ENCODE measurements around the gene RELN. TPM values are rescaled to one million over a fixed set of nuclear protein-coding genes. Genes with fewer than 3 reads are reported as not detected.

Gene RELN
- polyA plus RNA-seq, 1 donor (not counting 4 experiments of a cell fraction or from before 2014, with no cell fraction given), result not detected

DNA sequence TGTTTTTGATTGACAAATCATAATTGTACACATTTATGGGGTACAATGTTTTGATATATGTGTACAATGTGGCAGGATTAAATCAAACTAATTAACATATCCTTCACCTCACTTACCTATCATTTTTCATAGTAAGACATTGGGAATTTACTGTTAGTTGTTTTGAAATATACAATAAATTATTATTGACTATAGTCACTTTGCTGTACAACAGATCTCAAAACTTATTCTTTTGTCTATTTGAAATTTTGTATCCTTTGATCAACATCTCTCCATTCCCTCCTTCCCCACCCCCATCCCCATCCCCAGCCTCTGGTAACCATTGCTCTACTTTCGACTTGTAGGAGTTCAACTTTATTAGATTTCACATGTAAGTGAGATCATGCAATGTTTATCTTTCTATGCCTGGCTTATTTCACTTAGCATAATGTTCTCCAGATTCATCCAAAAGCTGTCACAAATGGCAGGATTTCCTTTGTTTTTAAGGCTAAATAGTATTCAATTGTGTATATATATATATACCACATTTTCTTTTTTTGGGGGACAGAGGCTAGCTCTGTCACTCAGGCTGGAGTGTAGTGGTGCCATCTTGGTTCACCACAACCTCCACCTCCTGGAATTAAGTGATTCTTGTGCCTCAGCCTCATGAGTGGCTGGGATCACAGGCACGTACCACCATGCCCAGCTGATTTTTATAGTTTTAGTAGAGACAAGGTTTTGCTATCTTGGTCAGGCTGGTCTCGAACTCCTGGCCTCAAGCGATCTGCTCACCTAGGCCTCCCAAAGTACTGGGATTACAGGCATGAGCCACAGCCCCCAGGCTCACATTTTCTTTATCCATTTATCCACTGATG, 520.1 kb downstream of the RELN start:
- H3K4me1 ChIP-seq (ENCODE audit: control insufficient read depth, extremely low read depth, insufficient read depth, low read length), result no peaks in the 10 kb centered on the region
- no peak overlapping the region for H2AFZ ChIP-seq (ENCODE audit: control insufficient read depth, low read length)
- no peaks in the 10 kb centered on the region for H3K9me1 ChIP-seq (ENCODE audit: control insufficient read depth, extremely low read depth, insufficient read depth, low read length)
- FAIRE-seq (no peak), DNase-seq (ENCODE audit: low read depth, low spot score) (no peak)
- no peaks in the 10 kb centered on the region for H3K36me3 ChIP-seq (ENCODE audit: control insufficient read depth in 2 of 2, extremely low read depth in 1 of 2, insufficient read depth in 2 of 2, low read length in 2 of 2)
- H3K27ac ChIP-seq (ENCODE audit: control insufficient read depth, insufficient read depth, low read length), result no peak overlapping the region
- no peak overlapping the region for H3K4me3 ChIP-seq (ENCODE audit: control insufficient read depth in 2 of 3, extremely low read depth in 1 of 3, insufficient read depth in 2 of 3, low read depth in 1 of 3, low read length in 3 of 3)
- no peaks in the 10 kb centered on the region for H3K9me3 ChIP-seq (ENCODE audit: control insufficient read depth, low read depth, low read length)
- dilution Hi-C loops (cut with MboI; ENCODE audit: extremely low pct_ligation_motif_present, low sequenced_read_pairs), result no loop called here
- no peak overlapping the region for H3K9ac ChIP-seq (ENCODE audit: control insufficient read depth, extremely low read depth, insufficient read depth, low read length)
- no peak overlapping the region for H3K4me2 ChIP-seq (ENCODE audit: control insufficient read depth, extremely low read depth, insufficient read depth, low read depth, low read length)
- no peaks in the 10 kb centered on the region for H3K79me2 ChIP-seq (ENCODE audit: control insufficient read depth, insufficient read depth, low read length)
- H3K27me3 ChIP-seq (ENCODE audit: control insufficient read depth, extremely low read depth, insufficient read depth, low read length), result no peaks in the 10 kb centered on the region
- TF ChIP-seq EZH2 (IDR thresholded peaks at IDR 0.05; ENCODE audit: low read length), result no peak
- TF ChIP-seq, protein P1, sequence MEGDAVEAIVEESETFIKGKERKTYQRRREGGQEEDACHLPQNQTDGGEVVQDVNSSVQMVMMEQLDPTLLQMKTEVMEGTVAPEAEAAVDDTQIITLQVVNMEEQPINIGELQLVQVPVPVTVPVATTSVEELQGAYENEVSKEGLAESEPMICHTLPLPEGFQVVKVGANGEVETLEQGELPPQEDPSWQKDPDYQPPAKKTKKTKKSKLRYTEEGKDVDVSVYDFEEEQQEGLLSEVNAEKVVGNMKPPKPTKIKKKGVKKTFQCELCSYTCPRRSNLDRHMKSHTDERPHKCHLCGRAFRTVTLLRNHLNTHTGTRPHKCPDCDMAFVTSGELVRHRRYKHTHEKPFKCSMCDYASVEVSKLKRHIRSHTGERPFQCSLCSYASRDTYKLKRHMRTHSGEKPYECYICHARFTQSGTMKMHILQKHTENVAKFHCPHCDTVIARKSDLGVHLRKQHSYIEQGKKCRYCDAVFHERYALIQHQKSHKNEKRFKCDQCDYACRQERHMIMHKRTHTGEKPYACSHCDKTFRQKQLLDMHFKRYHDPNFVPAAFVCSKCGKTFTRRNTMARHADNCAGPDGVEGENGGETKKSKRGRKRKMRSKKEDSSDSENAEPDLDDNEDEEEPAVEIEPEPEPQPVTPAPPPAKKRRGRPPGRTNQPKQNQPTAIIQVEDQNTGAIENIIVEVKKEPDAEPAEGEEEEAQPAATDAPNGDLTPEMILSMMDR (optimal IDR thresholded peaks at IDR 0.05 in 1 of 3, IDR thresholded peaks at IDR 0.05 in 1 of 3, conservative IDR thresholded peaks at IDR 0.05 in 1 of 3; ENCODE audit: extremely low read depth in 1 of 3, insufficient read depth in 2 of 3, low read length in 3 of 3), result no peak
- no peaks in the 10 kb centered on the region for H4K20me1 ChIP-seq (ENCODE audit: control insufficient read depth, extremely low read depth, insufficient read depth, low read length)

DNA sequence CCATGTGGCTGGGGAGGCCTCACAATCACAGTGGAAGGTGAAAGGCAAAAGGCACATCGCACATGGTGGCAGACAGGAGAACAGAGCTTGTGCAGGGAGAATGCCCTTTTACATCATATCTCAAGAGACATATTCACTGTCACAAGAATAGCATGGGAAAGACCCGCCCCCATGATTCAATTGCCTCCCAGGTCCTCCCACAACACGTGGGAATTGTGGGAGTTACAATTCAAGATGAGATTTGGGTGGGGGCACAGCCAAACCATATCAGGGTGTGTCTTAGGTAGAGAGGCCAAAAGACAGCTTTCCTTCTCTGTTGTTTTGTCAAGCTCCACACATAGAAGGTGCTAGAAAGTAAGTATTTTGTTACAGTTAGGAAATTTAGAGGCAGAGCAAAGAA, 522.6 kb downstream of the RELN start:
- no peaks in the 10 kb centered on the region for H3K9me3 ChIP-seq (ENCODE audit: control insufficient read depth, low read depth, low read length)
- no peak overlapping the region for H3K27ac ChIP-seq (ENCODE audit: control insufficient read depth, insufficient read depth, low read length)
- H3K4me2 ChIP-seq (ENCODE audit: control insufficient read depth, extremely low read depth, insufficient read depth, low read depth, low read length), result no peak overlapping the region
- no peak for DNase-seq (ENCODE audit: low read depth, low spot score)
- FAIRE-seq, result no peak
- H4K20me1 ChIP-seq (ENCODE audit: control insufficient read depth, extremely low read depth, insufficient read depth, low read length), result no peaks in the 10 kb centered on the region
- no peaks in the 10 kb centered on the region for H3K9me1 ChIP-seq (ENCODE audit: control insufficient read depth, extremely low read depth, insufficient read depth, low read length)
- no peaks in the 10 kb centered on the region for H3K36me3 ChIP-seq (ENCODE audit: control insufficient read depth in 2 of 2, extremely low read depth in 1 of 2, insufficient read depth in 2 of 2, low read length in 2 of 2)
- no peaks in the 10 kb centered on the region for H3K4me1 ChIP-seq (ENCODE audit: control insufficient read depth, extremely low read depth, insufficient read depth, low read length)
- no peak overlapping the region for H2AFZ ChIP-seq (ENCODE audit: control insufficient read depth, low read length)
- no peaks in the 10 kb centered on the region for H3K27me3 ChIP-seq (ENCODE audit: control insufficient read depth, extremely low read depth, insufficient read depth, low read length)
- H3K79me2 ChIP-seq (ENCODE audit: control insufficient read depth, insufficient read depth, low read length), result no peaks in the 10 kb centered on the region
- no peak overlapping the region for H3K4me3 ChIP-seq (ENCODE audit: control insufficient read depth in 2 of 3, extremely low read depth in 1 of 3, insufficient read depth in 2 of 3, low read depth in 1 of 3, low read length in 3 of 3)
- TF ChIP-seq, protein P1 (optimal IDR thresholded peaks at IDR 0.05 in 1 of 3, IDR thresholded peaks at IDR 0.05 in 1 of 3, conservative IDR thresholded peaks at IDR 0.05 in 1 of 3; ENCODE audit: extremely low read depth in 1 of 3, insufficient read depth in 2 of 3, low read length in 3 of 3), result no peak
- no peak for TF ChIP-seq EZH2 (IDR thresholded peaks at IDR 0.05; ENCODE audit: low read length)
- dilution Hi-C loops (cut with MboI; ENCODE audit: extremely low pct_ligation_motif_present, low sequenced_read_pairs), result no loop called here
- no peak overlapping the region for H3K9ac ChIP-seq (ENCODE audit: control insufficient read depth, extremely low read depth, insufficient read depth, low read length)

Data from keratinocyte (primary cell).